RWPE2 (cell line): ENCODE data around the gene LHFPL2.

Source experiments
- ATAC-seq: fragments of 200-7000 bp; cut with Tn5 transposase; 3 replicates; pipeline ENCODE4 v1.9.1; 2021; ENCODE audit warnings: low read depth
- DNase-seq: peaks from one replicate; pipeline ENCODE4 v3.0.0-alpha.2; 2020; ENCODE audit warnings: low spot score
- H3K27ac ChIP-seq: fragments of 450-650 bp; 2 replicates; pipeline ENCODE4 v1.5.1; 2017; ENCODE audit warnings: mild to moderate bottlenecking; ENCODE audit not compliant: poor library complexity, severe bottlenecking
- H3K27me3 ChIP-seq: fragments of 250-450 bp; sonication (Bioruptor Pico); 2 replicates; pipeline ENCODE4 v1.5.1; 2021; ENCODE audit warnings: mild to moderate bottlenecking, moderate library complexity; ENCODE audit not compliant: insufficient read depth, poor library complexity, severe bottlenecking
- H3K36me3 ChIP-seq: fragments of 250-450 bp; sonication (Bioruptor Pico); 2 replicates; pipeline ENCODE4 v1.5.1; 2020; ENCODE audit warnings: low read depth, mild to moderate bottlenecking, moderate library complexity
- H3K4me1 ChIP-seq: fragments of 250-450 bp; sonication (Bioruptor Pico); 2 replicates; pipeline ENCODE4 v1.5.1; 2021; ENCODE audit warnings: mild to moderate bottlenecking, moderate library complexity; ENCODE audit not compliant: insufficient read depth, poor library complexity, severe bottlenecking
- H3K4me3 ChIP-seq: fragments of 250-450 bp; sonication (Bioruptor Pico); 2 replicates; pipeline ENCODE4 v1.5.1; 2021; ENCODE audit warnings: mild to moderate bottlenecking, moderate library complexity; ENCODE audit not compliant: severe bottlenecking
- H3K9me3 ChIP-seq: fragments of 250-450 bp; sonication (Bioruptor Pico); 2 replicates; pipeline ENCODE4 v1.5.1; 2021; ENCODE audit warnings: mild to moderate bottlenecking, moderate library complexity; ENCODE audit not compliant: severe bottlenecking
- TF ChIP-seq, protein P1 (sequence below): fragments of 450-650 bp; IDR thresholded peaks from one replicate; pipeline ENCODE4 v1.5.1; 2017; ENCODE audit warnings: mild to moderate bottlenecking, moderate library complexity; ENCODE audit not compliant: poor library complexity, severe bottlenecking

Gene LHFPL2

GRCh38 chr5:78597068-78597973, 51.3 kb downstream of the LHFPL2 start:
- peak overlapping the region; percentile 75 for H3K27ac ChIP-seq
- H3K4me3 ChIP-seq: no peak overlapping the region
- H3K4me1 ChIP-seq: peaks cover 67% of the 10 kb centered on the region
- ATAC-seq: no peak; the same call in 2 of the 3 replicates
- no peaks in the 10 kb centered on the region for H3K27me3 ChIP-seq
- TF ChIP-seq, protein P1, sequence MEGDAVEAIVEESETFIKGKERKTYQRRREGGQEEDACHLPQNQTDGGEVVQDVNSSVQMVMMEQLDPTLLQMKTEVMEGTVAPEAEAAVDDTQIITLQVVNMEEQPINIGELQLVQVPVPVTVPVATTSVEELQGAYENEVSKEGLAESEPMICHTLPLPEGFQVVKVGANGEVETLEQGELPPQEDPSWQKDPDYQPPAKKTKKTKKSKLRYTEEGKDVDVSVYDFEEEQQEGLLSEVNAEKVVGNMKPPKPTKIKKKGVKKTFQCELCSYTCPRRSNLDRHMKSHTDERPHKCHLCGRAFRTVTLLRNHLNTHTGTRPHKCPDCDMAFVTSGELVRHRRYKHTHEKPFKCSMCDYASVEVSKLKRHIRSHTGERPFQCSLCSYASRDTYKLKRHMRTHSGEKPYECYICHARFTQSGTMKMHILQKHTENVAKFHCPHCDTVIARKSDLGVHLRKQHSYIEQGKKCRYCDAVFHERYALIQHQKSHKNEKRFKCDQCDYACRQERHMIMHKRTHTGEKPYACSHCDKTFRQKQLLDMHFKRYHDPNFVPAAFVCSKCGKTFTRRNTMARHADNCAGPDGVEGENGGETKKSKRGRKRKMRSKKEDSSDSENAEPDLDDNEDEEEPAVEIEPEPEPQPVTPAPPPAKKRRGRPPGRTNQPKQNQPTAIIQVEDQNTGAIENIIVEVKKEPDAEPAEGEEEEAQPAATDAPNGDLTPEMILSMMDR: no peak
- no peak for DNase-seq
- peaks cover 8% of the 10 kb centered on the region for H3K36me3 ChIP-seq
- no peaks in the 10 kb centered on the region for H3K9me3 ChIP-seq

DNA sequence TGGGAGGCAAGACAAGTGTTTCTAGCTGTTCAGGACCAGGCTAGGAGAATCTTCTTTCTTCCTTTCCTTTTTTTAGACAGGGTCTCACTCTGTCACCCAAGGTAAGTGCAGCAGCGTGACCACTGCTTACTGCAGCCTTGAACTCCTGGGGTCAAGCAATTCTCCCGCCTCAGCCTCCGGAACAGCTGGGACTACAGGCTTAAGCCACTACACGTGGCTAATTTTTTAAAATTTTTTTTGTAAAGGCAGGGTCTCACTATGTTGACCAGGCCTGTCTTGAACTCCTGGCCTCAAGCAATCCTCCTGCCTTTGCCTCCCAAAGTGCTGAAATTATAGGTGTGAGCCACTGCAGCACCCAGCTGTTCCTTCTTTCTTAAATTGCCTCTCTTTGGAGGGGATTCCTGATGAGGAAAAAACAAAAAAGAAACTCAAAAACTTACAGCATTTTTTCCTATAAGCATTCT, 53.1 kb downstream of the LHFPL2 start:
- no peaks in the 10 kb centered on the region for H3K9me3 ChIP-seq
- ATAC-seq: no peak
- TF ChIP-seq, protein P1: no peak
- peaks cover 69% of the 10 kb centered on the region for H3K4me1 ChIP-seq
- H3K36me3 ChIP-seq: peaks cover 21% of the 10 kb centered on the region
- peak overlapping the region; percentile 75 for H3K27ac ChIP-seq
- no peak for DNase-seq
- H3K27me3 ChIP-seq: no peaks in the 10 kb centered on the region
- H3K4me3 ChIP-seq: no peak overlapping the region

DNA sequence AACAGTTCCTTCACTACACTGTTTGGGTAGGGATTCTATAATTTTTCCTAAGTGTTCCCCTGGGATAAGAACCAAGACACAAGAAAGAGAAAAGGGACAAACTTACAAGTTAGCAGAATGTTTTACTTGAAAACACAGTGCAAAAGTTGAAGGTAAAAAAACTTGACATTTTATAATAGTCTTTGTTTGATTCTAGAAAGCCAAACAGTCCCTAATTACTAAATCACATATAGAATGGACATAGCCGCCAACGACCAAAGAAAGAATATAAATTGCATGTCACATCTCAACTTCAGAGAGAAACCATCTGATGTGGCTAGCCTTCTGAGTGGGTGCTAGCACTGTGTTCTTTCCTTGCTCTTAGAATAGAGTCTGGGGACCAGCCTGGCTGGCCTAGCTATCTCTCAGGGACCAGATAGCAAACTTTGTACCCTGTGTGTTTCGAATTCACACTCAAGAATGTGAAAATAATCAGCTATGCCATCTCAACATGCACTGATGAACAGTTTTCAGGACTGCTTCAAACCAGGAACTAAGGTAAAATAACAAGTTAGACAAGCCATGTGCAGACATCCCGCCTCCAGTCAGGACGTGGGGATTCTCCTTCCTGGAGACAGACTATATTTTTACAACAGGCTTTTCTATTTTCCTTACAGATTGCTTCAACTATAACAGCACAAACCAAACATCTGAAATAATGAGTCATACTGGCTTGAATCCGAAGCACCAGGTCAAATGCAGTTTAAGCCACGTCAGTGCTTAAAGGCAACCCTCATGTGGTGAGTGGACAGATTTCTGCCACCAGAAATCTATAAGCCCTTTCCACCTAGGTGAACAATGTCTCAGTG, 53.7 kb downstream of the LHFPL2 start:
- peak overlapping the region; percentile 75 for H3K27ac ChIP-seq
- no peak overlapping the region for H3K4me3 ChIP-seq
- TF ChIP-seq, protein P1: peak; percentile 4
- ATAC-seq (peak; percentile 80), DNase-seq (peak; percentile 68)
- H3K27me3 ChIP-seq: no peaks in the 10 kb centered on the region
- no peaks in the 10 kb centered on the region for H3K9me3 ChIP-seq
- H3K36me3 ChIP-seq: peaks cover 26% of the 10 kb centered on the region
- H3K4me1 ChIP-seq: peaks cover 71% of the 10 kb centered on the region

DNA sequence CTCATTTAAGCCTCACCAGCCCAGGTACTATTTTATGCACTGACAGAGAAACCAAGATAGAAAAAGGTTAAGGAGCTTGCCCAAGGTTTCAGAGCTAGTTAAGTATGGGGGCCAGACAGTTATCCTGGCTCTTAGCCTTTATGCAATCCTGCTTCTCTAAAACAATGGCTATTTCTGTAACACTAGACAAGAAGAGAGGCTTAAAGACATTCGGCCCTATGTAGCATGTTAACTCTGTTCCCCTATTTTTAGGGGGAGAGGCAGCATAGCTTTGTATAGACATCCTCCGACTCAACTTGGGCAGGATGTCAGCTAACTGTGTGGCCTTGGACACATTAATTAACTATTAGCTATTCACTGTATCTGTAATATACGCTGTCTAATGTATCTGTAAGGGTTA, 54.6 kb downstream of the LHFPL2 start:
- peaks cover 24% of the 10 kb centered on the region for H3K36me3 ChIP-seq
- no peak for ATAC-seq

More for the DNA sequence above, 54.6 kb downstream of the LHFPL2 start:
- TF ChIP-seq, protein P1: no peak
- no peaks in the 10 kb centered on the region for H3K9me3 ChIP-seq
- H3K27me3 ChIP-seq: no peaks in the 10 kb centered on the region
- H3K4me1 ChIP-seq: peaks cover 70% of the 10 kb centered on the region
- peak overlapping the region; percentile 75 for H3K27ac ChIP-seq
- H3K4me3 ChIP-seq: no peak overlapping the region
- no peak for DNase-seq
